HEK293 (cell line): ENCODE data around the gene PWWP2B.

Experiments
- CTCF ChIA-PET: fragments of 350-600 bp; formaldehyde crosslinking; extraction: SDS; loops from one replicate; lab custom pipeline; 2021; ENCODE audit warnings: antibody characterized with exemption; lab: Yijun Ruan, JAX
- POLR2A ChIA-PET: fragments of 300-600 bp; formaldehyde crosslinking; extraction: SDS; loops from one replicate; lab custom pipeline; 2020; ENCODE audit warnings: antibody characterized with exemption, inconsistent platforms; lab: Yijun Ruan, JAX
- H3K27ac ChIP-seq: fragments of 200-500 bp; sonication (Bioruptor generic); 2 replicates; pipeline ENCODE4 v1.5.1; 2014; ENCODE audit warnings: low read depth, low read length, control low read depth, inconsistent platforms; ENCODE audit errors: extremely low read depth
- H3K36me3 ChIP-seq, 2 experiments: fragments of 200-500 bp in 1 of 2; sonication (Bioruptor generic) in 1 of 2; 1 replicate in 1 of 2; 2 replicates in 1 of 2; pipeline ENCODE4 v1.5.1; 2014 to 2017; ENCODE audit warnings: inconsistent platforms in 2 of 2, low read length in 2 of 2; ENCODE audit not compliant: control insufficient read depth in 2 of 2, insufficient read depth in 1 of 2
- H3K4me1 ChIP-seq: fragments of 200-500 bp; sonication (Bioruptor generic); 2 replicates; pipeline ENCODE4 v1.5.1; 2014; ENCODE audit warnings: mild to moderate bottlenecking, low read length, inconsistent platforms; ENCODE audit not compliant: control insufficient read depth, insufficient read depth
- H3K4me3 ChIP-seq: 2 replicates; pipeline ENCODE4 v1.5.1; 2011; ENCODE audit warnings: low read depth, mild to moderate bottlenecking, control low read depth, low read length, moderate library complexity
- H3K9me3 ChIP-seq: fragments of 200-500 bp; sonication (Bioruptor generic); 2 replicates; pipeline ENCODE4 v1.5.1; 2014; ENCODE audit warnings: low read depth, low read length, inconsistent platforms; ENCODE audit not compliant: control insufficient read depth, insufficient read depth
- GLIS2 ChIP-seq: fragments of 450-650 bp; formaldehyde crosslinking; IDR thresholded peaks from 2 replicates; pipeline ENCODE4 v1.5.1; 2016; ENCODE audit warnings: missing biosample characterization, missing genetic modification characterization
- KLF1 ChIP-seq: fragments of 450-650 bp; formaldehyde crosslinking; IDR thresholded peaks from 2 replicates; pipeline ENCODE4 v1.5.1; 2016; ENCODE audit warnings: missing biosample characterization, missing genetic modification characterization
- MYNN ChIP-seq: fragments of 450-650 bp; formaldehyde crosslinking; IDR thresholded peaks from 2 replicates; pipeline ENCODE4 v1.5.1; 2016; ENCODE audit warnings: missing biosample characterization, missing genetic modification characterization, borderline replicate concordance
- WT1 ChIP-seq: fragments of 450-650 bp; formaldehyde crosslinking; IDR thresholded peaks from 2 replicates; pipeline ENCODE4 v1.5.1; 2016; ENCODE audit warnings: missing biosample characterization, missing genetic modification characterization
- YY2 ChIP-seq: fragments of 450-650 bp; formaldehyde crosslinking; IDR thresholded peaks from 2 replicates; pipeline ENCODE4 v1.5.1; 2016; ENCODE audit warnings: missing biosample characterization, missing genetic modification characterization
- ZBTB20 ChIP-seq: fragments of 450-650 bp; formaldehyde crosslinking; IDR thresholded peaks from 2 replicates; pipeline ENCODE4 v1.5.1; 2016; ENCODE audit warnings: missing biosample characterization, missing genetic modification characterization
- ZIC2 ChIP-seq: fragments of 450-650 bp; formaldehyde crosslinking; IDR thresholded peaks from 2 replicates; pipeline ENCODE4 v1.5.1; 2016; ENCODE audit warnings: missing biosample characterization, missing genetic modification characterization
- ZNF114 ChIP-seq: fragments of 450-650 bp; formaldehyde crosslinking; IDR thresholded peaks from 2 replicates; pipeline ENCODE4 v1.5.0; 2017; ENCODE audit warnings: missing biosample characterization, missing genetic modification characterization
- ZNF2 ChIP-seq: fragments of 450-650 bp; formaldehyde crosslinking; IDR thresholded peaks from 2 replicates; pipeline ENCODE4 v1.5.1; 2016; ENCODE audit warnings: missing biosample characterization, missing genetic modification characterization
- ZNF280C ChIP-seq: fragments of 450-650 bp; formaldehyde crosslinking; IDR thresholded peaks from 2 replicates; pipeline ENCODE4 v1.5.1; 2016; ENCODE audit warnings: missing biosample characterization, missing genetic modification characterization
- ZNF302 ChIP-seq: fragments of 450-650 bp; formaldehyde crosslinking; IDR thresholded peaks from 2 replicates; pipeline ENCODE4 v1.5.1; 2016; ENCODE audit warnings: missing biosample characterization, missing genetic modification characterization, low read depth
- ZNF324 ChIP-seq: fragments of 450-650 bp; formaldehyde crosslinking; IDR thresholded peaks from 2 replicates; pipeline ENCODE4 v1.5.1; 2016; ENCODE audit warnings: missing biosample characterization, missing genetic modification characterization
- ZNF37A ChIP-seq: fragments of 450-650 bp; IDR thresholded peaks from 2 replicates; pipeline ENCODE4 v1.5.1; 2018; ENCODE audit warnings: missing biosample characterization, missing genetic modification characterization
- ZNF391 ChIP-seq: fragments of 450-650 bp; formaldehyde crosslinking; IDR thresholded peaks from 2 replicates; pipeline ENCODE4 v1.5.1; 2016; ENCODE audit warnings: low read depth, missing biosample characterization, missing genetic modification characterization, borderline replicate concordance
- ZNF843 ChIP-seq: fragments of 450-650 bp; formaldehyde crosslinking; IDR thresholded peaks from 2 replicates; pipeline ENCODE4 v1.5.1; 2016; ENCODE audit warnings: missing biosample characterization, missing genetic modification characterization
- ZXDB ChIP-seq: fragments of 450-650 bp; formaldehyde crosslinking; IDR thresholded peaks from 2 replicates; pipeline ENCODE4 v1.5.1; 2016; ENCODE audit warnings: missing biosample characterization, missing genetic modification characterization
- TF ChIP-seq, protein P1 (sequence below): fragments of 450-650 bp; formaldehyde crosslinking; IDR thresholded peaks from 2 replicates; pipeline ENCODE4 v1.5.1; 2017; ENCODE audit warnings: missing biosample characterization, missing genetic modification characterization
- TF ChIP-seq, protein P2 (sequence below): fragments of 450-650 bp; formaldehyde crosslinking; IDR thresholded peaks from 2 replicates; pipeline ENCODE4 v1.5.1; 2016; ENCODE audit warnings: missing biosample characterization, missing genetic modification characterization
- TF ChIP-seq, protein P3 (sequence below): fragments of 450-650 bp; formaldehyde crosslinking; IDR thresholded peaks from 2 replicates; pipeline ENCODE4 v1.5.1; 2016; ENCODE audit warnings: missing biosample characterization, missing genetic modification characterization
- TF ChIP-seq, protein P4 (sequence below): fragments of 450-650 bp; formaldehyde crosslinking; IDR thresholded peaks from 2 replicates; pipeline ENCODE4 v1.5.1; 2016; ENCODE audit warnings: missing biosample characterization, missing genetic modification characterization
- TF ChIP-seq, protein P5 (sequence below): fragments of 450-650 bp; formaldehyde crosslinking; optimal IDR thresholded peaks from 2 replicates; pipeline ENCODE3; 2016; ENCODE audit warnings: missing biosample characterization, mild to moderate bottlenecking, missing genetic modification characterization

PWWP2B gene

DNA sequence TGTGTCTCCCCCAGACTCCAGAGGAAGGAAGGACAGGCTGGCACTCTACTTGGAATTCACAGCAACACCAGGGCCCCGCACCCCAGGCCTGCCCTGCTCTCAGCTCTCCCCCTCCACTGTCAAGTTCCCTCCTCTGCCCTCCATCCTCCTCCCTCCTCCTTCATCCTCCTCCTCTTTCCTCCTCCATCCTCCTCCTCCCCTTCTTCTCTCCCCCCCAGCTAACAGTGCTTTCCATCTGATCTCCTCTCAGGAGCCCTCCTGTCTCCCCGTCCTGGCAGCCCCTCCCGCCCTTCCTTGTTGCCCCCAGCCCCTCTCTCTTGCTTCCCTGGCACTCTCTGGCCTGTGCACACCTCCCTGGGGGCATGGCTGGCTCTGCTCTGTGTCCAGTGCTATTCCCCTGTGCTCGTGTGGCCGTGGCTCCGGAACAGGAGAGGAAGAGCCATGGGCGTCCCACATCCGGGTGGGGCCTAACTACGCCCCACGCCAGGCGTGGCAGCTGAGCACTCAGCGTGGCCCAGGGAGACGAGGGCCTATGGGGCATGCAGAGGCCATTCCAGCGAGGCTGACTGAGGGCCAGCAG lies 64.2 kb downstream of the PWWP2B start (continued):
- TF ChIP-seq, protein P1, sequence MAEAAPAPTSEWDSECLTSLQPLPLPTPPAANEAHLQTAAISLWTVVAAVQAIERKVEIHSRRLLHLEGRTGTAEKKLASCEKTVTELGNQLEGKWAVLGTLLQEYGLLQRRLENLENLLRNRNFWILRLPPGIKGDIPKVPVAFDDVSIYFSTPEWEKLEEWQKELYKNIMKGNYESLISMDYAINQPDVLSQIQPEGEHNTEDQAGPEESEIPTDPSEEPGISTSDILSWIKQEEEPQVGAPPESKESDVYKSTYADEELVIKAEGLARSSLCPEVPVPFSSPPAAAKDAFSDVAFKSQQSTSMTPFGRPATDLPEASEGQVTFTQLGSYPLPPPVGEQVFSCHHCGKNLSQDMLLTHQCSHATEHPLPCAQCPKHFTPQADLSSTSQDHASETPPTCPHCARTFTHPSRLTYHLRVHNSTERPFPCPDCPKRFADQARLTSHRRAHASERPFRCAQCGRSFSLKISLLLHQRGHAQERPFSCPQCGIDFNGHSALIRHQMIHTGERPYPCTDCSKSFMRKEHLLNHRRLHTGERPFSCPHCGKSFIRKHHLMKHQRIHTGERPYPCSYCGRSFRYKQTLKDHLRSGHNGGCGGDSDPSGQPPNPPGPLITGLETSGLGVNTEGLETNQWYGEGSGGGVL (tag by site-specific recombination), result peak; percentile 78
- TF ChIP-seq ZXDB (no peak), YY2 (tag by site-specific recombination) (no peak)

DNA sequence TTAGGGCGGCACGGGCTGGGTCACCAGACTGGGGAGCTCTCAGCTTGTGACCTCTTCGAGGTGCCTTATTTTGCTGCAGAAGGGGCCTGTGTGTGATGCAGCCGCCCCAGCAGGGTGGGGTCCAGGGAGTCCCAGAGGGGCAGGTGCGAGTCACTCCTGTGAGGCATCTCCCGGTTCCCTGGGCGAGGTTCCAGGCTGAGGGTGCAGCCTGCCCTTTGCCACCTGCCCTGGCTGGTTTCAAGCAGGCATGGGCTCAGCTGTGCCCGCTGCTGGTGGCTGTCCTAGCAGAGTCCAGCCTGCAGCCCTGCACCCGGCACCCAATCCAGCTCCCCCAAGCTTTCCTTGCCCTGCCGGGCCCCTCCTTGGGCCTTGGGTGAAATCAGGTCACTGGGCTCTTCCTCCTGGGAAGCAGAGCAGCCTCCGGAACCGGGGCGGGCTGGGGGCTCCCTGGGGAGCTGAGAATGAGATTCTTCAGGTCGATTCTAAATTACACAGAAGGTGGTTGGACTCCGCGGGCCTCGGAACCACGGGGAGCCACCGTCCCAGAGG lies 64.8 kb downstream of the PWWP2B start:
- no peak overlapping the region for H3K4me3 ChIP-seq
- CTCF ChIA-PET, result interaction anchor here (0.6 to 0.7 kb wide), 2 partner anchors 43 to 333 kb away, joined by 3 to 4 read pairs; no protein-coding TSS in a partner anchor
- no peak for TF ChIP-seq MYNN
- TF ChIP-seq ZNF302 (tag by site-specific recombination), result no peak
- no peak for TF ChIP-seq WT1 (tag by site-specific recombination)
- TF ChIP-seq ZNF391 (tag by site-specific recombination), result no peak
- TF ChIP-seq ZNF280C, result no peak
- peak; percentile 99 for TF ChIP-seq KLF1 (tag by site-specific recombination)
- TF ChIP-seq ZNF324, result no peak
- TF ChIP-seq, protein P2, sequence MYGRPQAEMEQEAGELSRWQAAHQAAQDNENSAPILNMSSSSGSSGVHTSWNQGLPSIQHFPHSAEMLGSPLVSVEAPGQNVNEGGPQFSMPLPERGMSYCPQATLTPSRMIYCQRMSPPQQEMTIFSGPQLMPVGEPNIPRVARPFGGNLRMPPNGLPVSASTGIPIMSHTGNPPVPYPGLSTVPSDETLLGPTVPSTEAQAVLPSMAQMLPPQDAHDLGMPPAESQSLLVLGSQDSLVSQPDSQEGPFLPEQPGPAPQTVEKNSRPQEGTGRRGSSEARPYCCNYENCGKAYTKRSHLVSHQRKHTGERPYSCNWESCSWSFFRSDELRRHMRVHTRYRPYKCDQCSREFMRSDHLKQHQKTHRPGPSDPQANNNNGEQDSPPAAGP (tag by site-specific recombination), result peak; percentile 90
- TF ChIP-seq GLIS2 (tag by site-specific recombination), result peak; percentile 32; the same call in 1 of the 2 replicates
- 0 out of 2 replicates have a peak, but pooled peaks have one; percentile 8 for TF ChIP-seq ZIC2
- TF ChIP-seq, protein P3, sequence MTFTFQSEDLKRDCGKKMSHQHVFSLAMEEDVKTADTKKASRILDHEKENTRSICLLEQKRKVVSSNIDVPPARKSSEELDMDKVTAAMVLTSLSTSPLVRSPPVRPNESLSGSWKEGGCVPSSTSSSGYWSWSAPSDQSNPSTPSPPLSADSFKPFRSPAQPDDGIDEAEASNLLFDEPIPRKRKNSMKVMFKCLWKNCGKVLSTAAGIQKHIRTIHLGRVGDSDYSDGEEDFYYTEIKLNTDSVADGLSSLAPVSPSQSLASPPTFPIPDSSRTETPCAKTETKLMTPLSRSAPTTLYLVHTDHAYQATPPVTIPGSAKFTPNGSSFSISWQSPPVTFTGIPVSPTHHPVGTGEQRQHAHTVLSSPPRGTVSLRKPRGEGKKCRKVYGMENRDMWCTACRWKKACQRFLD, result no peak
- H3K4me1 ChIP-seq, result no peaks in the 10 kb centered on the region
- no peaks in the 10 kb centered on the region for H3K9me3 ChIP-seq
- POLR2A ChIA-PET, result no interaction called here
- no peaks in the 10 kb centered on the region for H3K36me3 ChIP-seq
- H3K27ac ChIP-seq, result no peak overlapping the region

- CTCF ChIA-PET, result interaction anchor here (0.6 to 0.7 kb wide), 2 partner anchors 184 to 331 kb away, joined by 3 read pairs; no protein-coding TSS in a partner anchor
- no peak overlapping the region for H3K4me3 ChIP-seq
- POLR2A ChIA-PET, result no interaction called here
- no peaks in the 10 kb centered on the region for H3K36me3 ChIP-seq
- H3K27ac ChIP-seq, result no peak overlapping the region
- H3K9me3 ChIP-seq, result no peaks in the 10 kb centered on the region
- no peaks in the 10 kb centered on the region for H3K4me1 ChIP-seq
- TF ChIP-seq, protein P4, sequence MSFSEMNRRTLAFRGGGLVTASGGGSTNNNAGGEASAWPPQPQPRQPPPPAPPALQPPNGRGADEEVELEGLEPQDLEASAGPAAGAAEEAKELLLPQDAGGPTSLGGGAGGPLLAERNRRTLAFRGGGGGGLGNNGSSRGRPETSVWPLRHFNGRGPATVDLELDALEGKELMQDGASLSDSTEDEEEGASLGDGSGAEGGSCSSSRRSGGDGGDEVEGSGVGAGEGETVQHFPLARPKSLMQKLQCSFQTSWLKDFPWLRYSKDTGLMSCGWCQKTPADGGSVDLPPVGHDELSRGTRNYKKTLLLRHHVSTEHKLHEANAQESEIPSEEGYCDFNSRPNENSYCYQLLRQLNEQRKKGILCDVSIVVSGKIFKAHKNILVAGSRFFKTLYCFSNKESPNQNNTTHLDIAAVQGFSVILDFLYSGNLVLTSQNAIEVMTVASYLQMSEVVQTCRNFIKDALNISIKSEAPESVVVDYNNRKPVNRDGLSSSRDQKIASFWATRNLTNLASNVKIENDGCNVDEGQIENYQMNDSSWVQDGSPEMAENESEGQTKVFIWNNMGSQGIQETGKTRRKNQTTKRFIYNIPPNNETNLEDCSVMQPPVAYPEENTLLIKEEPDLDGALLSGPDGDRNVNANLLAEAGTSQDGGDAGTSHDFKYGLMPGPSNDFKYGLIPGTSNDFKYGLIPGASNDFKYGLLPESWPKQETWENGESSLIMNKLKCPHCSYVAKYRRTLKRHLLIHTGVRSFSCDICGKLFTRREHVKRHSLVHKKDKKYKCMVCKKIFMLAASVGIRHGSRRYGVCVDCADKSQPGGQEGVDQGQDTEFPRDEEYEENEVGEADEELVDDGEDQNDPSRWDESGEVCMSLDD, result no peak
- TF ChIP-seq ZNF2 (no peak), ZNF37A (tag by site-specific recombination) (no peak), ZNF114 (no peak), ZNF843 (tag by site-specific recombination) (no peak), ZBTB20 (no peak)
- TF ChIP-seq, protein P5, sequence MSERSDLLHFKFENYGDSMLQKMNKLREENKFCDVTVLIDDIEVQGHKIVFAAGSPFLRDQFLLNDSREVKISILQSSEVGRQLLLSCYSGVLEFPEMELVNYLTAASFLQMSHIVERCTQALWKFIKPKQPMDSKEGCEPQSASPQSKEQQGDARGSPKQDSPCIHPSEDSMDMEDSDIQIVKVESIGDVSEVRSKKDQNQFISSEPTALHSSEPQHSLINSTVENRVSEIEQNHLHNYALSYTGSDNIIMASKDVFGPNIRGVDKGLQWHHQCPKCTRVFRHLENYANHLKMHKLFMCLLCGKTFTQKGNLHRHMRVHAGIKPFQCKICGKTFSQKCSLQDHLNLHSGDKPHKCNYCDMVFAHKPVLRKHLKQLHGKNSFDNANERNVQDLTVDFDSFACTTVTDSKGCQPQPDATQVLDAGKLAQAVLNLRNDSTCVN (tag by site-specific recombination), result no peak
These were observed 65.7 kb downstream of the PWWP2B start for GRCh38 chr10:132462463-132463332.
